Raji (cell line): ENCODE data around the gene FADS3.

ENCODE experiments used
- POLR2A ChIP-seq: IDR thresholded peaks from 2 replicates; pipeline ENCODE4 v1.6.1; 2011; ENCODE audit warnings: low read depth, low read length, control low read depth; ENCODE audit not compliant: insufficient read depth

FADS3 gene

GRCh38 chr11:61834278-61835048 lies 56.9 kb downstream of the FADS3 start:
- peak; percentile 82 for TF ChIP-seq POLR2A

GRCh38 chr11:61833926-61834277 lies 57.4 kb downstream of the FADS3 start:
- TF ChIP-seq POLR2A: no peak

- no peak for TF ChIP-seq POLR2A
Measured at GRCh38 chr11:61833471-61833870, 57.9 kb downstream of the FADS3 start.

- no peak for TF ChIP-seq POLR2A
Measured at GRCh38 chr11:61832754-61833153, 58.6 kb downstream of the FADS3 start.

- TF ChIP-seq POLR2A: no peak
Measured at GRCh38 chr11:61832207-61832606, 59.1 kb downstream of the FADS3 start.

GRCh38 chr11:61830237-61831105 lies 60.9 kb downstream of the FADS3 start:
- TF ChIP-seq POLR2A: no peak

- no peak for TF ChIP-seq POLR2A
Measured at GRCh38 chr11:61829806-61830205, 61.5 kb downstream of the FADS3 start.

GRCh38 chr11:61828629-61829407 lies 62.5 kb downstream of the FADS3 start:
- TF ChIP-seq POLR2A: no peak

GRCh38 chr11:61828379-61828628 lies 63.0 kb downstream of the FADS3 start:
- TF ChIP-seq POLR2A: no peak

- TF ChIP-seq POLR2A: no peak
Measured at GRCh38 chr11:61827571-61828378, 63.6 kb downstream of the FADS3 start, which contains the start of gene FADS2. TSS of gene FADS2 (plus strand) at chr11:61828300. CDS start at chr11:61828391, 91 bp downstream.

- no peak for TF ChIP-seq POLR2A
Measured at GRCh38 chr11:61826930-61827570, 64.3 kb downstream of the FADS3 start.
